Activated gamma-delta T cell treated with anti-CD3 and anti-CD28 coated beads, Interleukin-2, amount 50 U/mL, for 16 hours (primary cell): ENCODE measurements around the gene SORL1.
"Not testable (repeated sequence)": the region's sequence is repeated elsewhere in the genome, so short reads cannot be mapped to it uniquely, and the experiment has no call there.

Experiments used
- DNase-seq: peaks from one replicate; pipeline ENCODE4 v3.0.0-alpha.2; 2020; ENCODE audit warnings: low read depth

The SORL1 gene

GRCh38 chr11:121503051-121503450, 50.9 kb downstream of the SORL1 start:
- DNase-seq, result no peak

- DNase-seq, result not testable (repeated sequence)
These were observed 54.1 kb downstream of the SORL1 start for GRCh38 chr11:121506237-121506636.

- no peak for DNase-seq
These were observed 56.3 kb downstream of the SORL1 start for GRCh38 chr11:121508449-121508848.

GRCh38 chr11:121510438-121510837, 58.3 kb downstream of the SORL1 start:
- no peak for DNase-seq

GRCh38 chr11:121512468-121513465, 60.7 kb downstream of the SORL1 start:
- DNase-seq, result no peak

- DNase-seq, result no peak
These were observed 61.7 kb downstream of the SORL1 start for GRCh38 chr11:121513807-121514206.

GRCh38 chr11:121514432-121515334, 62.6 kb downstream of the SORL1 start:
- peak; percentile 0 for DNase-seq

- DNase-seq, result no peak
These were observed 63.2 kb downstream of the SORL1 start for GRCh38 chr11:121515335-121515671.

- DNase-seq, result no peak
These were observed 65.9 kb downstream of the SORL1 start for GRCh38 chr11:121517996-121518395.

- no peak for DNase-seq
These were observed 68.4 kb downstream of the SORL1 start for GRCh38 chr11:121520243-121521144.

- no peak for DNase-seq
These were observed 69.3 kb downstream of the SORL1 start for GRCh38 chr11:121521145-121522042.

- no peak for DNase-seq
These were observed 70.2 kb downstream of the SORL1 start for GRCh38 chr11:121522043-121522941.

GRCh38 chr11:121523581-121524232, 71.6 kb downstream of the SORL1 start:
- no peak for DNase-seq

- DNase-seq, result no peak
These were observed 72.1 kb downstream of the SORL1 start for GRCh38 chr11:121524233-121524631.

- DNase-seq, result no peak
These were observed 73.3 kb downstream of the SORL1 start for GRCh38 chr11:121525376-121525775.

- DNase-seq, result no peak
These were observed 78.1 kb downstream of the SORL1 start for GRCh38 chr11:121530257-121530656.

GRCh38 chr11:121533601-121534000, 81.5 kb downstream of the SORL1 start:
- no peak for DNase-seq

GRCh38 chr11:121534131-121535093, 82.3 kb downstream of the SORL1 start:
- DNase-seq, result no peak
